NCI-H1436 treated with DMSO at 0.1 percent for 48 hours (cell line): ENCODE data around the gene NEUROD2.

Source experiments
- DNase-seq: peaks from one replicate; lab custom pipeline; 2025; lab: John Stamatoyannopoulos, UW

Gene NEUROD2

DNA sequence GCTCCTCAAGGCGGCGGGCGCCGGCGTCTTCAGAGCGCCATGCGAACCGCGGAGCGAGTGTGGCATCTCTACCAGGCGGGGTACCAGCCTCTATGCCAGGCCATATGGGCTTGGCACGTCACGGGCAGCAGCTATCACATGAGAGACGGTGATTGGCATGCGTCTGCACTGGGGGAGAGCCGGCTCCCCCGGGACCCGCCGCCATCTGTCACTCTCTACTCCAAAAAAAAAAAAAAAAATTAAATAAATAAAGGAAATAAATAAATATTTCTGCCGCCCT, at the start of gene NEUROD2:
TSS of gene NEUROD2 (minus strand) at position 70 of the 280 bp plus-strand sequence. CDS start 1,321 bp downstream, outside the sequence.
- DNase-seq: no peak

DNA sequence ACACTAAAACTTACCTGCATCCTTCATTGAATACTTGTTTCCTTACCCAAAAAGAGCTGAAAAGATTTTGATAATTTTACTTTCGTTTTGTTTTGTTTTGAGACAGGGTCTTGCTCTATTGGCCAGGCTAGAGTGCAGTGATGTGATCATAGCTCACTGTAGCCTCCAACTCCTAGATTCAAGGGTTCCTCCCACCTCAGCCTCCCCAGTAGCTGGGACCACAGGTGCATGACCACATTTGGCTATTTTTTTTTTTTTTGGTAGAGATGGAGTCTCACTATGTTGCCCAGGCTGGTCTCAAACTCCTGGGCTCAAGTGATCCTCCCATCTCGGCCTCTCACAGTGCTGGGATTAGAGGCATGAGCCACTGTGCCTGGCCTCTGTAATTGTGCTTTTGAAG, 47.4 kb upstream of the NEUROD2 start:
- DNase-seq: no peak

DNA sequence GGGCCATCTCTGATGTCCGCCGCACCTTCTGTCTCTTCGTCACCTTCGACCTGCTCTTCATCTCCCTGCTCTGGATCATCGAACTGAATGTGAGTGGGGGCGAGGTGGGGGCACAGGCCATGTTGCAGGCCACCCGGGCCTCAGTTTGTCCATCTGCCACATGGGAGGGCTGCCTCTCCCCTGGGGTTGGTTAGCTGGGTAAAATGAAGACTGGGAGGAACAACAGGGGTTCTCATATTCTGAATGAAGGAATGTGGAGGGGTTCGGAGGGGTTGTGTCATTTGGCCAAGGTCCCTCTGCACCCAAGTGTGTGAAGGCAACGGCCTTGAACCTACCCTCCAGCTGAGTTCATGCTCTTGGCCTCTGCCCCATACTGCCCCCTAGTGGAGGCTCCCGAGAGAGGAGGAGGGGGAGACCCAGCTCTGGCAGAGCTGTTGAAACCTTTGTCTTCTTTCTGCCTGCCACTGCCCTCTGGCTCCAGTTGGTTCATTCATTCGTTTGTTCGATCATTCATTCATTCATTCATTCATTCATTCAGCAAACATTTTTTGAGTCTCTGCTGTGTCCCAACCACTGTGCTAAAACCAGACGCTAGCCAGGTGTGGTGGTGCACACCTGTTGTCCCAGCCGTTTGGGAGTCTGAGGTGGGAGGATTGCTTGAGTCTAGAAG, 46.1 kb upstream of the NEUROD2 start:
- no peak for DNase-seq

DNA sequence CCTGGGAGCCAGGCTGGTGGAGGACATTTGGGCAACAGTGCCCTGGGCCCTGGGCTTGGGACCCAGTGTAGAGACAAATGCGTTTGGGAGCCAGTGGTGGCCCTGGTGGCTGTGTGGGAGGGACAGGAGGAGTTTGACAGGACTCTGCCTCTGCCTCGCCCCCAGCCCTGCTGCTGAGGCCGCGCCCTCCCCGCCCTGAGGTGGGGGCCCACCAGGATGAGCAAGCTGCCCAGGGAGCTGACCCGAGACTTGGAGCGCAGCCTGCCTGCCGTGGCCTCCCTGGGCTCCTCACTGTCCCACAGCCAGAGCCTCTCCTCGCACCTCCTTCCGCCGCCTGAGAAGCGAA, 45.6 kb upstream of the NEUROD2 start:
- DNase-seq: no peak

DNA sequence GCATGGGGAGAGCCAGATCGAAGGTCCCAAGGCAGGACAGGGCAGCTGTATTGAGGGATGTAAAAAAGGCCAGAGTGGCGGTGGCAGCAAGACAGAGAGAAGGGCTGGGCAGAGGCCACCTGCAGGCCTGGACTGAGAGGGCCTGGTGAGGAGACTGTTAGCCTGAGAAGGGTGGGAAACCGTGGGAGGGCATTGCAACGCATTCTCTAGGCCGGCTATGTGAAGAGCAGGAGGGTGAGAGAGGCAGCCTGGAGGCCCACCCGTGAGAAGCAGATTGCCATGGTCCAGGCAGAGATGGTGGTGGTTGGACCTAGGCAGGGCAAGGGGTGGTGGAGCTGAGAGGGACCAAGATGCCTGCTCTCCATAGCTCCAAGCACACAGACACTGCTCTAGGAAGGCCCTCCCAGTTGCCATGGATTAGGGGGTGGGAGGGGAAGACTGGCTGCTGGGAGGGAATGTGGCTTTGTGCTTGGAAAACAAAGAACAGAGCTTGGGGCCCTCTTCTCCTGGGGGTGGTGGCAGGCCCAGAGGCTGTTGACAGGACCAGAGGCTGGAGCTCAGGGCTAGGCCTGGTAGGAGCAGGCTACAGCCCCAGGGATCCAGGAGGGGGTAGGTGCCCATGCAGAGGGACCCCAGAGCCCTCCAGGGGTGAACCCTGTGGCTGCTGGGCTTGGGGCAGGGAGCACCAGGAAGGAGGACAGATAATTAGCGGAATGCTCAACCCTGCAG, 45.0 kb upstream of the NEUROD2 start:
- no peak for DNase-seq

DNA sequence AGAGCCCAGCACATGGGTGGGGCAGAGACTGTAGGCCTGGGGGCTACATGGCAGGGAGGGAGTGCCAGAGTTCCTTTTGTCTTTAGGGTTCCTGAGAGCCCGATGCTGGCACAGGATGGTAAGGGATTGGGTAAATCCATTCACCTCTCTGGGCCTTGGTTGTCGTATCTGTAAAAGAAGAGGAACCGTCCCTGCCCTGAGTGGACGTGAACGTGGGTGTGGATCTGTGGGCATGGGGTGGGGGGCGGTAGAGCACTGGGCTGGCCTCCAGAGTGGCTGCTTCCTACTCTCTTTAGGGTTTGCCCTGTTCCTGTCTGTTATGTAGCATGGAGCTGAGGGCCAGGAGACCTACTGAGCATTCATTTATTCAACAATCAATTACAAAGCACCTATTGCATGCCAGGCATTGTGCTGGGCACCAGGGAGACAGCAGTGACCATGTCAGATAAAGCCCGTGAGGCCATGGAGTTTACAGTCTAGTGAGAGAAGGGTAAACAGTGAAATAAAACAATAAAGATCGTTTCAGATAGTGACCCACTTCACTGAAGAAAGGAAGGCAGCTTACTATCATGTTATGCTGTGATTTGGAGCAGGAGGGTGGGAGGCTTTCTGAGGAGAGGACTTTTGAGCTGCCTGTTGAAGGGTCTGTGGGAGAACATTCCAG, 44.3 kb upstream of the NEUROD2 start:
- no peak for DNase-seq

DNA sequence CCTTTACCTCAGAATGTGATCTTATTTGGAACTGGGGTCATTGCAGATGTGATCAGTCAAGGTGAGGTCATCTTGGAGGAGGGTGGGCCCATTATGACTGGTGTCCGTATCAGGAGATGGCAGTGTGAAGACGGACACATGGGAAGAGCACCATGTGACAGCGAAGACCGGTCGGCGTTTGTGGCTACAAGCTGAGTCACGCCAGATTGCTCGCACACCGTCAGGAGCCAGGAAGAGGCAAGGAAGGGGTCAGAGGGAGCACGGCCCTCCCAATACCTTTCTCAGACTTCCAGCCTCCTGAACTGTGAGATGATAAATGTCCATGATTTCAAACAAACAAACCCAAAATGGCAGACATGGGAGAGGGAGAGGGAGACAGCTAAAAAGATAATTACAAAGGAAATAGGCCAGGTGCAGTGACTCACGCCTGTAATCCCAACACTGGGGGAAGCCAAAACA, 42.4 kb upstream of the NEUROD2 start:
- no peak for DNase-seq

DNA sequence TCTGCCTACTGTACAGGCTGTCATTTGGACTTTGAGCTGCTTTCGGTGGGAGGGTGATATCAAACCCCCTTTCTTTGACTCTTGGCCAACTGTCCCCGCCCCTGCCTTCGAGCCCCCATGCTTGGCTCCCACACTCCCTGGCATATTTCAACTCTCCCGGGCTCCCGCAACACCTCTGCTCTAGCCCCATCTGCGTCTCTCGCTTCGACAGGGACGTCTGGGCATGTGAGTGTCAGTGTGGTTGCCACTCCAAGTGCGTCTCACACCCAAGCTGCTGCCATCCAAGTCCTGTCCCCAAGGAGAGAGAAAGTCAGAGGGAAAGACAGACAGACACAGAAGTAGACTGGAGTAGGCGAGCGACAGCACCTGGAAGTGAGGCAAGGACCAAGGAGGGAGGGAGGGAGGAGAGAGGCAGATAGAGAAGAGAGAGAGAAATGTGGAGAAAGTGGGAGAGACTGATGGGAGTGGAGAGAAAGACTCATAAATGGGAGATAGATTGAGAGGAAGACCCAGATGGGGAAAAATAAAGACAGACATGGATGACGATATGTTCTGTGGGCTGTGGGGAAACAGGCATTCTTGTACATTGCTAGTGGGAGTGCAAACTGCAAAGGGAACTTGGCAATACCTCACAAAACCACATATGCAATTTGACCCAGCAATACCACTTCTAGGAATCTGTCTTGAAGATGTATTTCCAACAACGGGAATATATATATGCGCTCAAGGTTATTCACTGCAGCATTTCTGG, 41.1 kb upstream of the NEUROD2 start:
- no peak for DNase-seq

DNA sequence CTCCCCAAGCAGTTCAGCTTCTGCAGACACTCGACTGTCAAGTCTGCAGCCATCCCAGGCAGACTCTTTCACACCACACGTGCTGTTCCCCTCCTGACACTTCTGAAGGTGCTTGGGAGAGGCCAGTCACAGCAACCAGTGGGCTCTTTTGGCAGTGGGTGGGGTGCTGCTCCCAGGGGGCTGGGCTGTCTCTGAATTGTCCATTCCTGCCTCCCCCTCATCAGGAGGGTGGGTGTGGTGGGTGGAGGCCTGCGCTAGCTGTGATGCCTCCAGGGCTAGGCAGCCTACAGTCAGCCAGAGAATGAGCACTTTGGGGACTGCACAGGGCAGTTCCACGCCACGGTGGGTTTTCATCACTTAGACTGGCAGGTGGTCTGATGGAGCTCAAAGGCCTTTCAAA, 39.5 kb upstream of the NEUROD2 start:
- no peak for DNase-seq

DNA sequence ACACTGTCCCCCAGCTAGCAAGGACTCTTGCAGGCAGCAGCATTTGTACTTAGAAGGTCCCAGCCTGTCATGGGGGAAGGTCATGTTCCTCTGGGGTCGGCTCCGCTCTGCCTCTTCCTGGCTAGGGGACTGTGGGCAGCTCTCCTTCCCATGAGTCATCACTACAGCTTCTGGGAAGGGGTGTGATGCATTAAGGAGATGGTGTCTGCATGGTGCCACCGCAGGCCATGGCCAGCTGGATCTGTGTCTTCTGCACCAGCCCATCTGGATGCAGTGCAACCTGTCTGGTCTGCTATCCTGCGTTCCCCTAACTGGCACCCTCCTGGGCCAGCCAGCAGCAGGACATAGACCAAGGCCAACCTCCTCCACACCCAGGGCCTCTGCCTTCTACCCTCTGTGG, 35.6 kb upstream of the NEUROD2 start:
- no peak for DNase-seq

DNA sequence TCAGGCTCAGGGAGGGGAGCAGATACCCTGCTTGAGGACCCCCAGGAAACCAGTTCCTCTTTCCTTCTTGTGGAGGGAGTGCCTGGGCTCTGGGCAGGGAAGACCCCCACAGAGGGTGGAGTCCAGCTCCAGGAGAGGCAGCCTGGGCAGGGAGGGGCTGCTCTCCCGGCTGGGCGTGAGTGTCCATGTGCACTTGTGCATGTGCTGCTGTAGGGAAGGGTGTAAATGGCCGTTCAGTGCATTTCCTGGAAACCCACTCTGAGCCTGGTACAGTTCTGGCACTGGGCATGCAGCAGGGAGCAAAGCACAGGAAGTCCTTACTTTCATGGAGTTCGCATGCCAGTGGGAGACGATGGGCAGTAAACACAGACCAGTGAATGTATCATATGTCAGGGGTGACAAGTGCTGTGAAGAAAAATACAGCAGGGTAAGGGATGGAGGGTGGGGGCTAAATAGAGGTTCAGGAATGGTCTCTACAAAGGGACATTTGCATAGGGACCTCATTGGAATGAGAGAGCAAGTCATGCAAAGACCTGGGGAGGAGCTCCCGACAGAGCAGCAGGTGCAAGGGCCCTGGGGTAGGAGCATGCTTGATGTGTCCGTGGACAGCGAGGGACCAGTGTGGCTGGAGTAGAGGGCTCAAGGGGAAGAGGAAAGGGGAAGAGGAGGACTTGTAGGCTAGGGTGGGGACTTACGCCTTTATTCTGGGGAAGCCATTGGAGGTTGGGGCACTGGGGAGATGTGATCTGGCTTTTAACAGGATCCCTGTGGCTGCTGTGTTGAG, 34.8 kb upstream of the NEUROD2 start:
- no peak for DNase-seq

DNA sequence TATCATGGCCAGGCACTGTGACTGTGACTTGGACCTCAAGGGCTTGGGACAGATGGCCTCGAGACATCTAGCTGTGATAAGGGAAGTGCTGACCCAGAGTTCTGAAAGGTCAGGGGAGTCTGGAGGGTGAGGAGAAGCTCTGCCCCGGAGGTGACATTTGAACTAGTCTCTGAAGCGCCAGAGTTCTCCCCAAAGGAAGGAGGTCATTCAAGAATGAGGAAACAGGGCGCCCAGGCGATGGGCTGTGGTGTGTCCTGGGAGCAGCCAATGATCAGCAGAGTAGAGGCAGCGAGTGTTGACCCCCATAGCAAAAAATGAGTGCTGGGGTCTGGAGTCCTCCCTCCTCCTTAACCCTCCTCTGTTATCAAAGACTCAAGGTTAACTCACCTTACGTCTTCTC, 34.2 kb upstream of the NEUROD2 start:
- no peak for DNase-seq

DNA sequence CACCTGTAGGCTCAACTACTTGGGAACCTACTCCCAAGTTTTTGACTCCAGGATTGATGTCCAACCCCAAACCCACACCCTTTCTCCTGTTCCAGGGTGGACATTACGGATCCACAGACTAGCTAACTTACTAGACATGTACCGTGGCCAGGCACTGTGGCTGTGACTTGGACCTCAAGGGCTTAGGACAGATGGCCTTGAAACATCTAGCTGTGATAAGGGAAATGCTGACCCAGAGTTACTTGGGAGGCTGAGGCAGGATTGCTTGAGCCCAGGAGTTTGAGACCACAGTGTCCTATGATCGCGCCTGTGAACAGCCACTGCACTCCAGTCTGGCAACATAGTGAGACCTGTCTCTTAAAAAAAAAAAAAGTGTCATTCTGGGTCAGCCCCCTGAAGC, 33.4 kb upstream of the NEUROD2 start:
- no peak for DNase-seq

DNA sequence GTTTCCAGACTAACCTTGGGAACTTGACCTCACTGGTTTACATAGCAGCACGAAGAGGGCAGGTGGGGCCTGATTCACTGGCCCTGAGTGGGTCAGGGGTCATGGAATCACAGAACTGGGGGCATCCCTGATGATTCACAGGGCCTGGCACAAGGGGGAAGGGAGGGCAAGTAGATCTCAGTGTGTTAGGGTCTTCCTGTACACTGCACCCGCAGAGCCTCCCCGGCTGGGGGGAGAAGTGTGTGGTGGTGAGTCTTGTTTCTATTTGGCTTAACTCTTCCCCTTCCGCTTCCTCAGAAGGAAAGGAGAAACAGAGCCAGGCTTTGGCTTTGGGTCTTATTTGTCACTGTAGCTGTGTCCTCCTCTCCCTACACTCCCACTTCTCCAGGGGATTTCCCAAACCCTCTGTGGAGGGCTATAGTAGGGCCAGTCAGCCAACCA, 32.9 kb upstream of the NEUROD2 start:
- DNase-seq: no peak

DNA sequence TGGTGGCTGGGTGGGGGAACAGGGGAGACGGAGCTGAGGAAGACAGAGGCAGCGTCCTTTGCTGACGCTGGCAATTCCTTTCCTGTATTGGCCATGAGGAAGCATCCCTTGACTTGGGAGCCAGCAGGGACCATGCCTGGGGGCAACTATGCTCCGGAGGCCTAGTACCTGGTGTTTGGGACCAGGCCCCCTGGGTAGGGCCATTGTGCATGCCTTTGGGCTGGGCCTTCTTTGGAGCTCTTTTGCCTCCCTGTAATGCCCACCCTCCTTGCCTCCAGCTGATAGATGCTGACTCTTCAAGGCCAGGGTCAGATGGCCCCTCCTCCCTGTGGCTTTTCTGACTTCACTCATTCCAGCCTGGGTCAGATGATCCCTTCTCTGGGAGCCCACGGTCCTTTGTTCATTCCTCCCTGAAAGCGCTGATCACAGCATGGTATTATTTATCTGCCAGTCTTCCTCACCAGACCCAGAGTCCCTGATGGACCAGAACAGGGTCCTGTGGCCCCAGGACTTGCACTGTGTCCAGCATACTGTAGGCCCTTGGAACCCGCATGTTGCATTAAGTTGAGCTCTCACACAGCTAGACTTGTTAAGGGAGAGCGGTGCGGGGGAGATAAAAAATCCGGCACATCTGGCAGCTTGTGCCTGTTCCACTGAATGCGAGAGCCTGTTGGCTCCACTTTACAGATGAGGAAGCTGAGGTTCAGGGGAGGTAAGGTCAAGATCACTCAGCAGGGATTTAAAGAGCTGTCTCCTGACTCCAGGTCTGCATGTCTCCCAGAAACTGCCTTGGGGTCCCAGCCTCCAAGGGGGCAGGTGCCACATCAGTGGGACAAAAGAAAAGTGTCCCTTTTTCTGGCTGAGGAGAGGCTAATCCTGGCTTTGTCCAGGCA, 32.1 kb upstream of the NEUROD2 start:
- DNase-seq: no peak

DNA sequence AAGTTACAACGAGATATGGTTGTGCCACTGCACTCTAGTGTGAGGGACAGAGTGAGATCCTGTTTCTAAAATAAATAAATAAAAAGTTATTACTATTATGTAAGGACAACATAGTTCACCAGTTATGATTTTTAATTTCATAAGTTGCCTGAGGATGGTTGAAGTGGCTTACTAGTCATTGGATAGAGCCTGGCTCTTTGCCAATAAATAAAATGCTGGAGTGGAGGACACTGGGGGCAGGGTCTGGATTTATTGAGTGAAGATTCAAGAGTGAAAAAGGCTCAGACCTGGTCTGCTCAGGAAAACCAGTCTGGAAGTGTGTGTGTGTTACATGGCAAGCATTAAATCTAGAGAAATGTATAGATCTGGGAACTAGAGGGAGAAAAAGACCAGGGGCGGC, 31.3 kb upstream of the NEUROD2 start:
- DNase-seq: no peak

DNA sequence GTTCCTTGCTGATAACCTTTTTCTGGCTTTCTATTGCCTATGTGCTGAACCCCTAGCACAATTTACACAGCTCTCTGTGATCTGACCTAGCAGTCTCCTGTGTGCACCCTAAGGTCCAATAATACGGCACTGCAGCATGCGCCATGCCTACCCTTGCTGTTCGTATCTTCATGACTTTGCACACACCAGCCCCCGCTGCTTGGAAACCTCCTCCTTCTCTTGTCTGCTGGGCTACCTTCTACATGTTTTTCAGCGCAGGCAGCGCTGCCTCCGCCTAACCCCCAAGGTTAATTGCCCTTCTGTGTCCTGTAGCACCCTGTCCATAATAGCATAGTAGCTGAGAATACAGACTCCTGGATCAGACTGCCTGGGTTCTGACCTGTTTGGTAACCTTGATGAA, 30.6 kb upstream of the NEUROD2 start:
- no peak for DNase-seq

DNA sequence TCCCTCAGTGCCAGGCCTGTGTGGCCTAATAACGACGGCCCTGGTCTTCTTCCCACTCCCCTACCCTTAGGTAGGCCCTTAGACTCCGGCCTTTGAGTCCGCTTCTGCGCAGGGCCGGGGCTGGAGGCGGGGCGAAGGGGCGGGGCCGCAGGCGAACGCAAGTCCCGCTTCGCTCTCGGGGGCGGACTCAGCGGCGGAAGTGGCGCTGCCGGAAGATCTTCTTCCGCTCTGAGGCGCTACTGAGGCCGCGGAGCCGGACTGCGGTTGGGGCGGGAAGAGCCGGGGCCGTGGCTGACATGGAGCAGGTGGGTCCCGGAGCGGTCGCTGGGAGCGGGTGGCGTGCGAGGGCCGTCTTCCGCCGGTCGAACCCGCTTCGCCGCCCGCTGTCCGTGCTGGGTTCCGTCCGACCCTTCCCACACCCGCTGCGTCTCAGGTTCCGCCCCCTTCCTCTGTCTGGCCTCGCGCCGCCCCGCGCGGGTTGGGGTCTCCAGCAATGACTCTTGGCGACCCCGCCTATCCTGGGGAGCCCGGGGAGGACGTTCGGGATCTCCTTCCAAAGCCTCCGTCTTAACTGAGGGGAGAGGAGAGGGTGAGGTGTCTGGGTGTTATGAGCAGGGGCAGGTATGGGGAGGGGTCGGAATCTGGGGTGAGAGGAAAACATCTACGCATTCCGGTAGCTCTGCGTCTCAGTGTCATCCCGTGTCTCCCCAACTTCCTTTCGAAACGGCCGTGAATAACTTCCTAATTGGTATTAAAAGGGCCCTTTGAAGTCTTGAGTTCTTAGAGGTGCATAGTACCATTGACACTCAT, 29.4 kb upstream of the NEUROD2 start, which contains the start of gene STARD3:
TSS of gene STARD3 (plus strand) at position 218 of the 810 bp plus-strand sequence. CDS start 16,388 bp downstream, outside the sequence.
- DNase-seq: peak; percentile 21

DNA sequence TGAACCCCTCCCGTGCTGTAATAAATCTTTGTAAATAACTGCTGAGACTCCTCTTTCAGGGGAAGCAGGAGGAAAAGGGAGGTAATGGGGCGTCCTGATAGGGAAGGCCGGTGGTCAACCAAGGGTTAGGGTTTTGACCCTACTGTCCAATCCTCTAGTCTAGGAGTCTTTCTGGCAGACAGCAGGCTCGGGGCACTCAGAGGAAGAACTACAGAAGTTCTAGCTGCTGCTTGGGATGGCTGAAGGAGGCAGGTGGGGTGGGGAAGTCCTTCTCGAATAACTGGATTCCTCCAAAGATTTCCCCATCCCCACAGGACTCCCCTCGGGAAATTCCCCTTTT, 28.8 kb upstream of the NEUROD2 start:
- DNase-seq: no peak

DNA sequence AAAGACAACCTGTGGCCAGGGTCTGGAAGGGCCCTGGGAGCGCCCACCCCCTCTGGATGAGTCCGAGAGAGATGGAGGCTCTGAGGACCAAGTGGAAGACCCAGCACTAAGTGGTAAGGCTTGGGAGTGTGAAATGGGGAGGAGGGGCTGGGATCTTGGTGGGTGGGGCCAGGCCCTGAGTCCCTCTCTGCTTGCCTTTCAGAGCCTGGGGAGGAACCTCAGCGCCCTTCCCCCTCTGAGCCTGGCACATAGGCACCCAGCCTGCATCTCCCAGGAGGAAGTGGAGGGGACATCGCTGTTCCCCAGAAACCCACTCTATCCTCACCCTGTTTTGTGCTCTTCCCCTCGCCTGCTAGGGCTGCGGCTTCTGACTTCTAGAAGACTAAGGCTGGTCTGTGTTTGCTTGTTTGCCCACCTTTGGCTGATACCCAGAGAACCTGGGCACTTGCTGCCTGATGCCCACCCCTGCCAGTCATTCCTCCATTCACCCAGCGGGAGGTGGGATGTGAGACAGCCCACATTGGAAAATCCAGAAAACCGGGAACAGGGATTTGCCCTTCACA, 28.0 kb upstream of the NEUROD2 start:
- no peak for DNase-seq
